HG02938 (cell line): Measurements from ENCODE around the gene DSCAM.

Experiments
- ATAC-seq: cut with Tn5 transposase; IDR thresholded peaks from one replicate; pipeline ENCODE4 v1.9.1; 2021; ENCODE audit warnings: mild to moderate bottlenecking, moderate library complexity; ENCODE audit not compliant: unreplicated experiment

Gene DSCAM

GRCh38 chr21:40095477-40095876 lies 751.5 kb downstream of the DSCAM start:
- no peak for ATAC-seq

GRCh38 chr21:40080385-40080784 lies 766.6 kb downstream of the DSCAM start:
- ATAC-seq, result no peak

- no peak for ATAC-seq
Measured at GRCh38 chr21:40074710-40075109, 772.2 kb downstream of the DSCAM start.

- no peak for ATAC-seq
Measured at GRCh38 chr21:40074198-40074597, 772.8 kb downstream of the DSCAM start.

- no peak for ATAC-seq
Measured at GRCh38 chr21:40073642-40074041, 773.3 kb downstream of the DSCAM start.

GRCh38 chr21:40070871-40071270 lies 776.1 kb downstream of the DSCAM start:
- no peak for ATAC-seq

GRCh38 chr21:40067751-40068150 lies 779.2 kb downstream of the DSCAM start:
- no peak for ATAC-seq

GRCh38 chr21:40066221-40066620 lies 780.7 kb downstream of the DSCAM start:
- ATAC-seq, result no peak

GRCh38 chr21:40060083-40060677 lies 786.8 kb downstream of the DSCAM start:
- no peak for ATAC-seq

GRCh38 chr21:40057331-40057730 lies 789.6 kb downstream of the DSCAM start:
- ATAC-seq, result no peak

- no peak for ATAC-seq
Measured at GRCh38 chr21:40056031-40056430, 790.9 kb downstream of the DSCAM start.

- ATAC-seq, result no peak
Measured at GRCh38 chr21:40054403-40054802, 792.6 kb downstream of the DSCAM start.

GRCh38 chr21:40053007-40053406 lies 794.0 kb downstream of the DSCAM start:
- ATAC-seq, result no peak

GRCh38 chr21:40052276-40052675 lies 794.7 kb downstream of the DSCAM start:
- no peak for ATAC-seq

GRCh38 chr21:40051801-40052200 lies 795.2 kb downstream of the DSCAM start:
- ATAC-seq, result no peak

- ATAC-seq, result no peak
Measured at GRCh38 chr21:40049931-40050290, 797.0 kb downstream of the DSCAM start.

- ATAC-seq, result no peak
Measured at GRCh38 chr21:40049031-40049930, 797.7 kb downstream of the DSCAM start.

- ATAC-seq, result no peak
Measured at GRCh38 chr21:40047993-40048730, 798.8 kb downstream of the DSCAM start.

- no peak for ATAC-seq
Measured at GRCh38 chr21:40047211-40047610, 799.7 kb downstream of the DSCAM start.

GRCh38 chr21:40043866-40044265 lies 803.1 kb downstream of the DSCAM start:
- no peak for ATAC-seq

- ATAC-seq, result no peak
Measured at GRCh38 chr21:40043423-40043822, 803.5 kb downstream of the DSCAM start.

- ATAC-seq, result no peak
Measured at GRCh38 chr21:40041446-40041845, 805.5 kb downstream of the DSCAM start.
